GM18511 (cell line): Measurements from ENCODE around the gene ARVCF.

Source experiments
- ATAC-seq: cut with Tn5 transposase; IDR thresholded peaks from one replicate; pipeline ENCODE4 v1.9.1; 2021; ENCODE audit warnings: mild to moderate bottlenecking, moderate library complexity; ENCODE audit not compliant: unreplicated experiment

Gene ARVCF

GRCh38 chr22:20019661-20020532, 3.3 kb upstream of the ARVCF start:
- ATAC-seq: no peak

GRCh38 chr22:20018001-20018400, 1.4 kb upstream of the ARVCF start:
- no peak for ATAC-seq

DNA sequence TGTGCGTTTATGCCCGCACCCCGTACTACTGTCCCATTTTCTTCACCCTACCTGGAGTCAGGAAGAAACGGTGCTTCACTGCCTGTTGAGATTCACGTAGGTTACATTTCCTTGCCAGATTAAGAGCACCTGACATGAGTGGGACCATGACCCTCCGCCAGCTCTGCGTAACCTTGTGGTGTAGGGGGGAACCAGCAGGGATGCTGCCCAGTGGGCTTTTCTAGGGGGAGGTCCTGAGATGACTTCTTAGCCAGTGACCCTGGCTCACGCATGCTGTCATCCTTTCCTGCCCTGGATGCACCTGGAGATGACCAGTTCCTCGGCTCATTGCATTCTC, 967 bp upstream of the ARVCF start:
- no peak for ATAC-seq

- no peak for ATAC-seq
Observed at GRCh38 chr22:20015971-20016733, 471 bp downstream of the ARVCF start.

DNA sequence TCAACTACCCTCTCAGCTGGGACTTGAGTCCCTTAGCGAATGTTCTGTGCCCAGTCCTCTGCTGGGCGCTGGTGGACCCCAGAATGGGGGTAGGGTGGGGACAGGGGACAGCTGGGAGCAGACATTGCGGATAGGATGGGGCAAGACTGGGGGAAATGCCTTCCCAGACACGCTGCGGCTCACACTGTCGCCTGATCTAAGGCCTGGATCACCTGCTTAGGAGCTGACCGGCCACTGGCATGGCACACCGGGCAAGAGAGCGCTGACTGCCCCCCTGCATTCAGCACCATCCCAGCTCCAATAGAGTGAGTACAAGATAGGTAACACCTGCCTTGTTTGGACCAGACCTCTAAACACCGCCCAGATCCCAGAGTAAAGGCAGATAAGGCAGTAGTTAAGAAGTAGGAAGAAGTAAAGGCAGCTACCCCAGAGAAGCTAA, 1.4 kb downstream of the ARVCF start:
- no peak for ATAC-seq

DNA sequence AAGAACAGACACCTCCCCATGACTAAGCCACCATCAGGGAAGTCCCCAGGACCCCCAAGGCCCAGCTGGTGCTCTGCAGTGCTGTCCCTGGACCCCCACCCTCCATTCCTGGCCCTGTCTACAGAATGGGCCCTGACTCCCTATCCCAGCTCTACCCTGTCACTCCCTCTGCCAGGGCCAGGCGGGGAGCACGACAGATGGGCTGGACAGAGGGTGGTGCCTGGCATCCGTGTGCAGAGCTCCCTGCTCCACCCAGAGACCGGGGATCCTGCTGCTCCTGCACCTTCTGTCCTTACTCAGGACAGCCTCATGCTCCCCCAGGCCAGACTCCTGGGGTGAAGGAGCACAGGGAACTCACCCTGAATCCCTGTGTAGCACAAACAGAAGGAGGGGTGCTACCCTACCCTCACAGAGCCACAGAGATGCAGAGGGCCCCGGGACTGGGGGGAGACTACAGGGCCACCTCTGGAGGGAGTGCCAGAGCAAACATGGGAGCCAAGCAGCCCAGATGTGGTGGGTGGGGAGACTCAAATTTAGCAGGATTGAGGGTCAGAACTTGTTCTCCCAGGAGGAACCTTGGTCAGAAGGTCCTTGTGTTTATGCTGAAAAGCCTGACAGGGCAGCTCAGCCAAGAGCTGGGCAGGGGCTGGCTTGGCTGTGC, 2.0 kb downstream of the ARVCF start:
- no peak for ATAC-seq

GRCh38 chr22:20013382-20013871, 3.2 kb downstream of the ARVCF start:
- ATAC-seq: no peak

DNA sequence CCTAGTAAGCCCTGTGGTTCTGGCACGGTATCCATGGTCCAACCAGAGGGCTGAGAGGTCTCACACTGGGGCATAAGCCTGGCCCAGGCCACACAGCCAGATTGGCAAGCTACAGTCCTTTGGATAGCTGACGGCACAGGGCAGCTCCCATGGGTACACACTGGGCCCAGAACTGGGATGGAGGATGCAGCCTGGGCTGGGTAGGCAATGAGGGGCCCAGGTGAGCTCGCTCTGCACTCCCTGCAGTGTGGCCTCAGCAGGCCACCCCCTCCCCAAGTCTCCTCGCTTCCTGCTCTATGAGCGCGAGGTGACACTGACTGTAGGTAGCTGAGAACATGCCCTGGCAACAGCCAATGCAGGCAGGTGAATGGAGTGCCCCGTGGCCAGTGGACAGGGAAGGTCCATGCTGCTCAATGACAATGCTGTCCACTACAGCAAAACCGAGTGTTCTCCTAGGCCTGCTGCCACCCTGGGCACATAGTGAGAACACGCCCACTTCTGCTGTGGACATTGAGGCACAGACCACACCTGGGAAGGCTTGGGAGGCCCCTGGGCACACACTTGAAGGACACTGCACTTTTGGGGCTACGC, 3.8 kb downstream of the ARVCF start:
- no peak for ATAC-seq

- no peak for ATAC-seq
Observed at GRCh38 chr22:20011993-20012740, 4.5 kb downstream of the ARVCF start.

DNA sequence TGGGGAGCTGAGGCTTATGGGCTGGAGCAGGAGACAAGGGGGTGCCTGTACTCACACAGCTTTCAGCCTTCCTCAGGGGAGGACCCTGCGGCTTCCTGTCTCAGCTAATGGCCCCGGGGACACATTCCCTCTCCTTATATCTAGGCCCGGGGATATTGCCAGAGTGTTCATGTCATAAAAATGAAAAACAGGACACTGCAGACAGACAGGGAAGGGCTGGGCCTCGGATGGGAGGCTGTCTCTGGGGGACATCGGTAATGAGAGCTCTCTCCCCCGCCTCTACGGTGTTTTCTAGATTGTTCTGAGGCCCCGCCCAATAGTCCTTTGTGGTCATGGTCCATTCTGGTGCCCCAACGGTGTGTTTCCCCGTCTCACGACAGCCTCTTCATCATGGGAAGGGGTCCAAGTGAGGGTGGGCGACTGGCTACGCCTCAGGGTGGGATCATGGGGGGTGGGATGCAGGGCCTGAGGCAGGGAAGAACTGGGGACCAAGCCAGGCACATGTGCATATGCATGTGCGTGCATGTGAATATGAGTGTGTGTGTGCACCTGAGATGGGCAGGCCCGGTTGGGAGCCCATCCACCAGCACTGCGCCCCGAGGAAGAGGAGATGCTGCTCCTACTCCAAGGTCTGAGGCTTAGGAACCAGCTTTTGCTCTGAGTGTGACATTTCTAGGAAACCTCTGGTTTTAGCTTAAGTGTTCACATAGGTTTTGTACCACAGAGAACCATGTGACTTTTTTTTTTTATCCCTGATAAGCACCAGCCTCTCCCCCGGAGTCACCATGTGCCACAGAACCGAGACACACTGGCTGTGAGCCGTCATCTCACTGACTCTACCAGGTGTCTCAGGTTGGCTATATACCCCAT, 5.3 kb downstream of the ARVCF start:
- ATAC-seq: no peak

DNA sequence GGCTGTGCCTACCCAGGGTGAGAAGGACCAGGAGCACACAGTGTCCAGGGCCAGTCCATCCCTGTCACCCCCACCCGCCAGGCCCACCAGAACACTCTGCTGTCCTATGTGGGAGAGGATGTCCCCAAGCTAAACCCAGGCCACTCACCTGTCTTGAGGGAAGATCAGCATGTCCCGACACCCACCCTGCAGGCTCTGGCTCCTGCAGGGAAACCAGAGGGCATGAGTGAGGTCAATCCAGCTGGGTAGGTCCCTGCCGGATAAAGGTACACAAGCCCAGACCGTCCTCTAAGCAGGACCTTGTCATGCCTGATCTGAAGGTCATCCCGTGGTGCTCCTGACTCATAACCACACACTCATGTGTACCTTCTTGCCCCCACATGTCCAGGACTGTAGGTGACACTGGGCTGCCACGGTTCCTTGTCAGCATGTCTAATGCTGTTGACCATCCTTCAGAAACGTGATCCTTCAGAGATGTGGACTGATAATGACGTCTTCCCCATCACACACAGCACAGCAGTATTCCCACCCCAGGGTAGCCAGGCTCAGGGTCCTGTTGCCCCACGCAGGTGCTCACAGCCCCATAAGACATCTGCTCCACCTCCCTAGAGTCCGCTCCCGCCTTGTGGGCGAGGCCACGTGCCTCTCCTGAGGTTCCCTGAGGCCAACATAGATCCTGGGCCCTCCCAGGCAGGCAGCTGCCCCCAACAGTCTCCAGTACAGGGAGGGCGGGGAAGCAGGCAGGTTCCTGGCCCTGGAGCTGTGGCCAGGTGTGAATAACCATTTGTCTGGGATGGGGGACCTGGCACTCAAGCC, 6.1 kb downstream of the ARVCF start:
- no peak for ATAC-seq

- no peak for ATAC-seq
Observed at GRCh38 chr22:20009582-20010306, 6.9 kb downstream of the ARVCF start.

DNA sequence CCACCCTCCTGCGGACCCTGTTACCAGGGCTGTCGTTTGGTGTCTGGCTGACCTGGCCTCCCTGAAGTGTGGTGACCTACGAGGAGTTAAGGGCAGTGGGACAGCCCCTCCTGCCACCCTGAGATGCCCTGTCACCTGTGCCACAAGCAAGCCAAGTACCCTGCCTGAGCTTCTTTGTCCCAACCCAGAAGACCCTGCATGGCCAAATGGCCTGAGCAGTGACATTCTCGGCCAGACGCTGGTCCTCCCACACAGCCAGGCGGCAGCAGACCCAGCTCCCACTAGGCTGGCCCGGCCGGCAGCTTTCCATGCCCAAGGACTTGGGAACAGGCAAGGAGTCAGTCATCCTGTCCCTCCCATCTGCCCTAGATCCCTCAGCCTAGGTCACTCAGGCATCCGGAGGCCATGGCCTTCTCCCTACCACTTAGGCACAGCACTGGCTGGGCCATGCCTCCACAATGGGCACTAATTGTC, 7.6 kb downstream of the ARVCF start:
- ATAC-seq: no peak

DNA sequence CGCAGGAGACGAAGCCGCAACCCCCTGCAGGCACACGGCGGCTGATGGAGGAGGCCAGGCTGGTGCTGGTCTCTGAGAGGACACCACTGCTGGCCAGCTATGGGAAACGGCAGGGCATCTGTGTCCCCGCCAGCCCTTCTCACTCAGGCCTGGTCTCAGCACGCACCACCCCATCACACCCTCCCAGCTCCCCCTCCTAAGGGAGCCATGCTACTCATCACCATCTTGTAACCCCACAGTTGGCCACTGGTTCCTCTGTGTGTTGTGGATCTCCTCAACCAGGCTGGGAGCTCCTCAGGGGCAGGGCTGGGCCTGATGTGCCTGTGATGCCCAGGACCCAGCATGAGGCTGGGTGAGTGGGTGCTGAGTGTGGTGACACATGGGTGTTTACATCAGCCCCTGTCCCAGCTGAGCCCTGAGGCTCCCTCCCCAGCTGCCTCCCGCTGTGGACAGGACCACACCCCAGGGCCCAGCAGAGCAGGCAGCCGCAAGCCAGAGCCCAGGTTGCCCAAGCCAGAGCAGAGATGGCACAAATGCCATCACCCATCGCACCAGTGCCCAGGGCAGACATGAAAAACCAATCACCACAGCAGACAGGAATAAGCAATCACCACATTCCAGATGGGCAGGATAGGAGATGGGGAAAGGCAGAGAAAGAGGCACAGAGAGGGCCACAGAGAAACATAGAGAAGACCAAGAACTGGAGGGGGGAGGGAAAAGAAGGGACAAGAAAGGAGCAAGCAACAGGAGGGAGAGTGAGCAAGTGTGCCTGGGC, 8.2 kb downstream of the ARVCF start:
- ATAC-seq: no peak

DNA sequence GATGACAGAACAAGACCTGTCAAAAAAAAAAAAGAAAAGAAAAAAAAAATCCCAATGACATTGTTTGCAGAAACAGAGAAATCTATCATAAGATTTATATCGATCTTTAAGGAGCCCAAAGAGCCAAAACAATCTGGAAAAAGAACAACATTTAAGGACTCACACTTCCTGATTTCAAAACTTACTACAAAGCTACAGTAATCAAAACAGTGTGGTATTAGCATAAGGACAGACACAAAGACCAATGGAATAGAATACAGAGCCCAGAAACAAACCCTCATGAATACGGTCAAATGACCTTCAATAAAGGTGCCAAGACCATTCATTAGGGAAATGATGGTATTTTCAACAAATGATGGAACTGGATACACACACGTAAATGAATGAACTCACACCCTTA, 12.2 kb downstream of the ARVCF start:
- no peak for ATAC-seq

DNA sequence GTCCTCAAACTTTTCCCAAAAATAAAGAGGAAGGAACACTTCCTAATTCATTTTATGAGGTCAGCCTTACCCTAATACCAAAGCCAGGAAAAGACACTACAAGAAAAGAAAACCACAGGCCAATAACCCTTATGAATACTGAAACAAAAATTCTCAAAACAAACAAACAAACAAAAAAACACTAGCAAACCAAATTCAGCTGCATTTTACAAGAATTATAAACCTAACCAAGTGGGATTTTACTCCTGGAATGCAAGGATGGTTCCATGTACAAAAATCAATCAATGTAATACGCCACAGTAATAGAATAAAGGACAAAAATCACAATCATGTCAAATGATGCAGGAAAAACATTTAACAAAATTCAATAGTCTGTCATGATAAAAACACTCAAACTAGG, 13.3 kb downstream of the ARVCF start:
- no peak for ATAC-seq

DNA sequence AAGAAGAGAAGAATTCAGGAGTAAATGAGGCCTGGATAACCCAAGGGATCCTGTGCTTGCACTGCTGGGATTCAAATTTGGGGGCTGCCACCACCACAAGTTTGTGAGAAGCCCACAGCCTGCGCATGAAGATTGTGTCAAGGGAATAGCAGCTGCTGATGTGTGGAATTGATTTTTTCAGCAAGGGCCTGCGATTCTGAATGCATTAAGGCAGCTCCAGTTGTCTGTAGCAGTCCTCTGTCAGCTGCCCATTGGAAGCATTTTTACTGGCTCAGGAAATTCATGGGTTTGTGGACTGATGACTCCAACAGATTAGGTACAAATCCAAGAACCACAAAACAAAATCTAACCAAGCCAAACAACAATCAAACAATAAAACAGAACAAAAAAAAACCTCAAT, 14.0 kb downstream of the ARVCF start:
- ATAC-seq: no peak
